HK-2 (cell line): ENCODE data around the gene AATK.
"Not testable (repeated sequence)": the region's sequence is repeated elsewhere in the genome, so short reads cannot be mapped to it uniquely, and the experiment has no call there.

Experiments
- DNase-seq: peaks from one replicate; pipeline ENCODE4 v3.0.0-alpha.2; 2018; ENCODE audit not compliant: unreplicated experiment

The AATK gene

GRCh38 chr17:81091774-81092517, 74.1 kb downstream of the AATK start:
- DNase-seq = no peak

GRCh38 chr17:81091154-81091553, 74.9 kb downstream of the AATK start:
- DNase-seq = no peak

- DNase-seq = no peak
Measured at GRCh38 chr17:81090361-81091136, 75.5 kb downstream of the AATK start.

GRCh38 chr17:81086789-81087551, 79.1 kb downstream of the AATK start:
- DNase-seq = no peak

GRCh38 chr17:81085420-81085911, 80.6 kb downstream of the AATK start:
- DNase-seq = no peak

- no peak for DNase-seq
Measured at GRCh38 chr17:81084680-81085419, 81.2 kb downstream of the AATK start.

- no peak for DNase-seq
Measured at GRCh38 chr17:81083125-81083765, 82.8 kb downstream of the AATK start.

- no peak for DNase-seq
Measured at GRCh38 chr17:81082177-81083073, 83.6 kb downstream of the AATK start.

GRCh38 chr17:81081222-81082176, 84.5 kb downstream of the AATK start:
- DNase-seq = no peak

- DNase-seq = no peak
Measured at GRCh38 chr17:81080019-81080418, 86.0 kb downstream of the AATK start.

GRCh38 chr17:81078026-81078913, 87.8 kb downstream of the AATK start:
- DNase-seq = not testable (repeated sequence)

- DNase-seq = no peak
Measured at GRCh38 chr17:81076141-81076679, 89.8 kb downstream of the AATK start.

GRCh38 chr17:81075307-81075706, 90.7 kb downstream of the AATK start:
- DNase-seq = no peak

- DNase-seq = no peak
Measured at GRCh38 chr17:81074875-81075274, 91.1 kb downstream of the AATK start.

- DNase-seq = no peak
Measured at GRCh38 chr17:81073967-81074839, 91.8 kb downstream of the AATK start.
